ENCODE results near the gene STK25.

Gene STK25

GRCh38 chr2:241496904-241497877 is 11.2 kb downstream of the STK25 start:
- no peaks in the 10 kb centered on the region for H3K9me3 ChIP-seq (ENCODE audit: control insufficient read depth, low read length)
- no peaks in the 10 kb centered on the region for H3K27me3 ChIP-seq (replicated peaks; ENCODE audit: control insufficient read depth, insufficient read depth, low read length)
- H3K36me3 ChIP-seq (ENCODE audit: control insufficient read depth, insufficient read depth, low read length, severe bottlenecking), result peaks cover 55% of the 10 kb centered on the region
- DNase-seq (ENCODE audit: low read depth), result no peak
- no peak overlapping the region for H3K4me3 ChIP-seq (ENCODE audit: low read length)
- no peaks in the 10 kb centered on the region for H3K4me1 ChIP-seq (ENCODE audit: control insufficient read depth, insufficient read depth, low read length)
- H3K9ac ChIP-seq (ENCODE audit: low read length), result no peak overlapping the region

- no peak overlapping the region for H3K4me3 ChIP-seq (ENCODE audit: low read length)
- no peak overlapping the region for H3K9ac ChIP-seq (ENCODE audit: low read length)
- no peaks in the 10 kb centered on the region for H3K27me3 ChIP-seq (replicated peaks; ENCODE audit: control insufficient read depth, insufficient read depth, low read length)
- no peaks in the 10 kb centered on the region for H3K9me3 ChIP-seq (ENCODE audit: control insufficient read depth, low read length)
- no peak for DNase-seq (ENCODE audit: low read depth)
- H3K36me3 ChIP-seq (ENCODE audit: control insufficient read depth, insufficient read depth, low read length, severe bottlenecking), result peaks cover 56% of the 10 kb centered on the region
- no peaks in the 10 kb centered on the region for H3K4me1 ChIP-seq (ENCODE audit: control insufficient read depth, insufficient read depth, low read length)
These were observed 12.2 kb downstream of the STK25 start for GRCh38 chr2:241496003-241496707.

- no peaks in the 10 kb centered on the region for H3K27me3 ChIP-seq (replicated peaks; ENCODE audit: control insufficient read depth, insufficient read depth, low read length)
- peaks cover 60% of the 10 kb centered on the region for H3K36me3 ChIP-seq (ENCODE audit: control insufficient read depth, insufficient read depth, low read length, severe bottlenecking)
- H3K9ac ChIP-seq (ENCODE audit: low read length), result no peak overlapping the region
- no peak overlapping the region for H3K4me3 ChIP-seq (ENCODE audit: low read length)
- no peaks in the 10 kb centered on the region for H3K4me1 ChIP-seq (ENCODE audit: control insufficient read depth, insufficient read depth, low read length)
- no peak for DNase-seq (ENCODE audit: low read depth)
- H3K9me3 ChIP-seq (ENCODE audit: control insufficient read depth, low read length), result no peaks in the 10 kb centered on the region
These were observed 13.0 kb downstream of the STK25 start for GRCh38 chr2:241495172-241496002.

GRCh38 chr2:241494311-241494908 is 14.0 kb downstream of the STK25 start:
- no peak overlapping the region for H3K9ac ChIP-seq (ENCODE audit: low read length)
- no peak overlapping the region for H3K4me3 ChIP-seq (ENCODE audit: low read length)
- no peaks in the 10 kb centered on the region for H3K27me3 ChIP-seq (replicated peaks; ENCODE audit: control insufficient read depth, insufficient read depth, low read length)
- no peaks in the 10 kb centered on the region for H3K4me1 ChIP-seq (ENCODE audit: control insufficient read depth, insufficient read depth, low read length)
- H3K9me3 ChIP-seq (ENCODE audit: control insufficient read depth, low read length), result no peaks in the 10 kb centered on the region
- no peak for DNase-seq (ENCODE audit: low read depth)
- peaks cover 67% of the 10 kb centered on the region for H3K36me3 ChIP-seq (ENCODE audit: control insufficient read depth, insufficient read depth, low read length, severe bottlenecking)

GRCh38 chr2:241493092-241493491 is 15.3 kb downstream of the STK25 start:
- Histone ChIP-seq H3K27me3 (replicated peaks; ENCODE audit: control insufficient read depth, insufficient read depth, low read length) (no peaks in the 10 kb centered on the region), H3K4me1 (ENCODE audit: control insufficient read depth, insufficient read depth, low read length) (no peaks in the 10 kb centered on the region), H3K36me3 (ENCODE audit: control insufficient read depth, insufficient read depth, low read length, severe bottlenecking) (peaks cover 67% of the 10 kb centered on the region), H3K9me3 (ENCODE audit: control insufficient read depth, low read length) (no peaks in the 10 kb centered on the region), H3K4me3 (ENCODE audit: low read length) (no peak overlapping the region), H3K9ac (ENCODE audit: low read length) (no peak overlapping the region)
- DNase-seq (ENCODE audit: low read depth), result no peak

DNA sequence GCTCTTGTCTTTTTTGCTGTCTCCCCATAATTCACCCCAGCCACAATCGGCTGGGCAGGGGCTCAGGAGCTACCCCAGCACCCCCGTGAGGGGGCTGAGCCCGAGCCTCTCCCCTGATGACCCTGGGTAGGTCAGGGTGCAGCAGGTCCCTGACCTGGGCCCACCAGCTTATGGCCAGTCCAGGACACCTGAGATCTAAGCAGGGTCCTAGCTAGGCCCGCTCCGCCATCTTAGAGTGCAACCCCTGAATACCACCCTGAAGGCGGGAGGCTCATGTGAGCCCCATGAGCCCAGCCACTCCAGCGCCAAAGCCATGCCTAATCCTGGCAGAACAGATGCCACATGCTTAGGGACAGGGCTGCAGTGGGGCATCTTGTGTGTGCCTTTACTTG is 16.2 kb downstream of the STK25 start:
- H3K36me3 ChIP-seq (ENCODE audit: control insufficient read depth, insufficient read depth, low read length, severe bottlenecking), result peaks cover 65% of the 10 kb centered on the region
- H3K9ac ChIP-seq (ENCODE audit: low read length), result no peak overlapping the region
- no peak for DNase-seq (ENCODE audit: low read depth)
- no peaks in the 10 kb centered on the region for H3K27me3 ChIP-seq (replicated peaks; ENCODE audit: control insufficient read depth, insufficient read depth, low read length)
- no peak overlapping the region for H3K4me3 ChIP-seq (ENCODE audit: low read length)
- H3K9me3 ChIP-seq (ENCODE audit: control insufficient read depth, low read length), result no peaks in the 10 kb centered on the region
- no peaks in the 10 kb centered on the region for H3K4me1 ChIP-seq (ENCODE audit: control insufficient read depth, insufficient read depth, low read length)

DNA sequence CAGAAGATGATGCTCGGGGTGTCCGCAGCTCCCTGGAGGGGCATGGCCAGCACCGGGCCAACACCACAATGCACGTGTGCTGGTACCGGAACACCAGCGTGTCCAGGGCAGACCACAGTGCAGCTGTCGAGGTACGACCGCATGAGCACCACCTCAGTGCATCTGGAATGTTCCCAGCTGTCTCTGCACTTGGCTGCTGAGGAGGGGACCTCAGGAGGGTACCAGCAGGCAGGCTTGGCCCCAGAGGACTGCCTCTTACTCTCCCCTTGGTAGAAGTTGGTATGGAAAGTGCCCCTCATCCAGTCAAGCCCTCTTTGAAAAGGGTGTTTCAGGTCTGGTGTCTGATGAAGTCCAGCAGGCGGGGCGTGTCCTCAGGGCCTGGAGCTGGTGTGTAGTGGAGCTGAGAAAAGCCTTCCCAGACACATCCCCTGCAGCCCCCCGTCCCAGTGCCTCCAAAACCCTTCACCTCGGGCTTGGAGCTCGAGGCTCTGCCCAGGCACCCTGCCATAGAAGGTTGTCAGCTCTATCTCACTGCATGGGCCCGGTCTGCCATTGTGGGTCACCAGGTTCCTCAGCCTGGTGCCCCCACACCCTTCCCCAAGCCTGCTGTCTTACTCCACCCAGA is 16.7 kb downstream of the STK25 start:
- Histone ChIP-seq H3K4me3 (ENCODE audit: low read length) (no peak overlapping the region), H3K9me3 (ENCODE audit: control insufficient read depth, low read length) (no peaks in the 10 kb centered on the region), H3K9ac (ENCODE audit: low read length) (no peak overlapping the region), H3K36me3 (ENCODE audit: control insufficient read depth, insufficient read depth, low read length, severe bottlenecking) (peaks cover 66% of the 10 kb centered on the region), H3K4me1 (ENCODE audit: control insufficient read depth, insufficient read depth, low read length) (no peaks in the 10 kb centered on the region), H3K27me3 (replicated peaks; ENCODE audit: control insufficient read depth, insufficient read depth, low read length) (no peaks in the 10 kb centered on the region)
- DNase-seq (ENCODE audit: low read depth), result no peak

DNA sequence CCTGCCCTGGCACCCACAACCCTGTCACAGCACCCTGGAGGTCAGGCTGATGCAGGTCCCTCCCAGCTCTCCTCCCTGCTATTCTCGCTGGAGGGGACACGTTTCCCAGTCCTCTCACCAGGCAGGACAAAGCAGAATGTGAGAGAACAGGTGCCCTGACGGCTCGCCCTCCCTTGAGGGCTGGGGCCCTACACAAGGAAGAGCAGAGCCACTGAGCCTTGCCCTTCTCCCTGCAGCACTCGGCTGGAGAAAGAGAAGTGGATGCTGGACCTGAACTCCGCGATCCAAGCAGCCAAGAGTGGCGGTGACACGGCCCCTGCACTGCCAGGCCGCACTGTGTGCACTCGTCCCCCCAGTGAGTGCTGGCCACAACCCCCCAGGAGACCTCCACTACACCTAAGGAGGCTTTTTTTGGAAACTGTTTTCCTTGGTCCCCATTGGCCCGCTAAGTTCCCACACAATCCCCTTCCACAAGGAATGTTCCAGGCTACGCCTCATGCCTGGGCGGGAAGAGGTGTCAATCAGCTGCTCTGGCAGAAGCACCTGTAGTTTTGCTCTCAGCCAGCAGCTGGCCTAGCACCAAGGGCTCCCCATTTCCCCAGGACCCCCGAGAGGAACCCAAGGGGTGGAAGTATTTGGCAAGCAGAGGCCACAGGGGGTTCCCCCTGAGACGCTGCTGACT is 17.4 kb downstream of the STK25 start:
- H3K9ac ChIP-seq (ENCODE audit: low read length), result no peak overlapping the region
- H3K27me3 ChIP-seq (replicated peaks; ENCODE audit: control insufficient read depth, insufficient read depth, low read length), result no peaks in the 10 kb centered on the region
- H3K4me1 ChIP-seq (ENCODE audit: control insufficient read depth, insufficient read depth, low read length), result no peaks in the 10 kb centered on the region
- DNase-seq (ENCODE audit: low read depth), result no peak
- H3K9me3 ChIP-seq (ENCODE audit: control insufficient read depth, low read length), result no peaks in the 10 kb centered on the region
- peaks cover 63% of the 10 kb centered on the region for H3K36me3 ChIP-seq (ENCODE audit: control insufficient read depth, insufficient read depth, low read length, severe bottlenecking)
- H3K4me3 ChIP-seq (ENCODE audit: low read length), result no peak overlapping the region

GRCh38 chr2:241489733-241490680 is 18.4 kb downstream of the STK25 start:
- H3K36me3 ChIP-seq (ENCODE audit: control insufficient read depth, insufficient read depth, low read length, severe bottlenecking), result peaks cover 53% of the 10 kb centered on the region
- DNase-seq (ENCODE audit: low read depth), result no peak
- no peak overlapping the region for H3K9ac ChIP-seq (ENCODE audit: low read length)
- no peaks in the 10 kb centered on the region for H3K27me3 ChIP-seq (replicated peaks; ENCODE audit: control insufficient read depth, insufficient read depth, low read length)
- no peak overlapping the region for H3K4me3 ChIP-seq (ENCODE audit: low read length)
- no peaks in the 10 kb centered on the region for H3K9me3 ChIP-seq (ENCODE audit: control insufficient read depth, low read length)
- H3K4me1 ChIP-seq (ENCODE audit: control insufficient read depth, insufficient read depth, low read length), result no peaks in the 10 kb centered on the region

Measured in adipocyte (in vitro differentiated cells).